ENCODE results near the gene RPTOR. TPM values are rescaled to one million over a fixed set of nuclear protein-coding genes. Genes with fewer than 3 reads are reported as not detected.
"Not testable (repeated sequence)": the region's sequence is repeated elsewhere in the genome, so short reads cannot be mapped to it uniquely, and the experiment has no call there.

The RPTOR gene
- total RNA-seq, 4 donors from 2014 or later, result 47.6 to 56.9 (median 55.4) TPM

GRCh38 chr17:80796430-80796861, 251.8 kb downstream of the RPTOR start:
- H3K4me1 ChIP-seq, result peaks cover 20 to 34% of the 10 kb centered on the region in 2 donors
- DNase-seq (peak in 1 of 2 donors; percentile 10), ATAC-seq (no peak)
- H3K9me3 ChIP-seq, result no peaks in the 10 kb centered on the region
- peak overlapping the region; percentile 76 to 89 (median 87) for H3K27ac ChIP-seq
- no peak overlapping the region for H3K4me3 ChIP-seq
- no peaks in the 10 kb centered on the region for H3K36me3 ChIP-seq
- TF ChIP-seq POLR2A (IDR thresholded peaks at IDR 0.05) (no peak), CTCF (IDR thresholded peaks at IDR 0.05 in 4 of 5, conservative IDR thresholded peaks at IDR 0.05 in 1 of 5) (no peak)
- H3K27me3 ChIP-seq, result no peaks in the 10 kb centered on the region
- in situ Hi-C loops (cut with MboI; ENCODE audit: low sequenced_read_pairs in 4 of 4) (no loop called here), intact Hi-C loops (cut with DNase I; ENCODE audit: low total_unique reads) (loop anchor here (10.0 kb wide), 1 partner anchor 252 kb away; the partner anchor contains the start of gene RPTOR)

- intact Hi-C loops (cut with DNase I; ENCODE audit: low total_unique reads), result loop anchor here (10.0 kb wide), 1 partner anchor 252 kb away; the partner anchor contains the start of gene RPTOR
- H3K36me3 ChIP-seq; H3K4me3 ChIP-seq; H3K27ac ChIP-seq; H3K27me3 ChIP-seq; DNase-seq; in situ Hi-C loops (cut with MboI; ENCODE audit: low sequenced_read_pairs in 4 of 4); H3K9me3 ChIP-seq; ATAC-seq: not testable (repeated sequence)
- peaks cover 14 to 26% of the 10 kb centered on the region in 2 donors for H3K4me1 ChIP-seq
These were observed 252.6 kb downstream of the RPTOR start for GRCh38 chr17:80797222-80797621.

GRCh38 chr17:80797741-80798594, 253.3 kb downstream of the RPTOR start:
- H3K27ac ChIP-seq, result no peak overlapping the region
- intact Hi-C loops (cut with DNase I; ENCODE audit: low total_unique reads) (loop anchor here (10.0 kb wide), 1 partner anchor 253 kb away; the partner anchor contains the start of gene RPTOR), in situ Hi-C loops (cut with MboI; ENCODE audit: low sequenced_read_pairs in 4 of 4) (no loop called here)
- no peak overlapping the region for H3K4me3 ChIP-seq
- H3K27me3 ChIP-seq, result no peaks in the 10 kb centered on the region
- peak in 1 of 2 donors; percentile 10 for DNase-seq
- H3K4me1 ChIP-seq, result peaks cover 7 to 18% of the 10 kb centered on the region in 2 donors
- H3K36me3 ChIP-seq, result no peaks in the 10 kb centered on the region
- TF ChIP-seq POLR2A (IDR thresholded peaks at IDR 0.05) (no peak), CTCF (IDR thresholded peaks at IDR 0.05 in 4 of 5, conservative IDR thresholded peaks at IDR 0.05 in 1 of 5) (no peak)
- ATAC-seq, result no peak
- no peaks in the 10 kb centered on the region for H3K9me3 ChIP-seq

GRCh38 chr17:80798595-80799537, 254.2 kb downstream of the RPTOR start:
- no peak overlapping the region for H3K4me3 ChIP-seq
- no peak for ATAC-seq
- no peak for TF ChIP-seq CTCF (IDR thresholded peaks at IDR 0.05 in 4 of 5, conservative IDR thresholded peaks at IDR 0.05 in 1 of 5)
- no peak for TF ChIP-seq POLR2A (IDR thresholded peaks at IDR 0.05)
- no peaks in the 10 kb centered on the region for H3K36me3 ChIP-seq
- intact Hi-C loops (cut with DNase I; ENCODE audit: low total_unique reads), result loop anchor here (10.0 kb wide), 1 partner anchor 254 kb away; the partner anchor contains the start of gene RPTOR
- H3K27me3 ChIP-seq, result no peaks in the 10 kb centered on the region
- peaks cover 5 to 12% of the 10 kb centered on the region in 2 donors for H3K4me1 ChIP-seq
- H3K27ac ChIP-seq, result no peak overlapping the region
- H3K9me3 ChIP-seq, result no peaks in the 10 kb centered on the region
- DNase-seq, result peak in 1 of 2 donors; percentile 7
- in situ Hi-C loops (cut with MboI; ENCODE audit: low sequenced_read_pairs in 4 of 4), result no loop called here

Measured in gastrocnemius medialis (tissue), 4 donors.